GM19438 (cell line): Measurements from ENCODE around the gene RAB4B.
"Not testable (repeated sequence)": the region's sequence is repeated elsewhere in the genome, so short reads cannot be mapped to it uniquely, and the experiment has no call there.

ENCODE experiments used
- ATAC-seq: cut with Tn5 transposase; IDR thresholded peaks from one replicate; pipeline ENCODE4 v1.9.1; 2021; ENCODE audit warnings: low read depth; ENCODE audit not compliant: unreplicated experiment

RAB4B gene

GRCh38 chr19:40838477-40838876 lies 60.4 kb downstream of the RAB4B start:
- not testable (repeated sequence) for ATAC-seq

- not testable (repeated sequence) for ATAC-seq
Observed at GRCh38 chr19:40842012-40842411, 64.0 kb downstream of the RAB4B start.

GRCh38 chr19:40842997-40843652 lies 65.1 kb downstream of the RAB4B start:
- ATAC-seq = not testable (repeated sequence)

- ATAC-seq = not testable (repeated sequence)
Observed at GRCh38 chr19:40843653-40844052, 65.6 kb downstream of the RAB4B start.
